K562 (cell line): ENCODE measurements around the gene SERP1.

Experiments used
- SAFB ChIP-seq: fragments of 200-400 bp; formaldehyde crosslinking; IDR thresholded peaks from 2 replicates; pipeline ENCODE4 v1.6.1; 2017; ENCODE audit warnings: low read depth, low read length, borderline replicate concordance
- TF ChIP-seq, protein P1 (sequence below): sonication (generic); formaldehyde crosslinking; IDR thresholded peaks from 2 replicates; pipeline ENCODE4 v1.8.0; 2022; ENCODE audit warnings: mild to moderate bottlenecking, missing genetic modification reagents

DNA sequence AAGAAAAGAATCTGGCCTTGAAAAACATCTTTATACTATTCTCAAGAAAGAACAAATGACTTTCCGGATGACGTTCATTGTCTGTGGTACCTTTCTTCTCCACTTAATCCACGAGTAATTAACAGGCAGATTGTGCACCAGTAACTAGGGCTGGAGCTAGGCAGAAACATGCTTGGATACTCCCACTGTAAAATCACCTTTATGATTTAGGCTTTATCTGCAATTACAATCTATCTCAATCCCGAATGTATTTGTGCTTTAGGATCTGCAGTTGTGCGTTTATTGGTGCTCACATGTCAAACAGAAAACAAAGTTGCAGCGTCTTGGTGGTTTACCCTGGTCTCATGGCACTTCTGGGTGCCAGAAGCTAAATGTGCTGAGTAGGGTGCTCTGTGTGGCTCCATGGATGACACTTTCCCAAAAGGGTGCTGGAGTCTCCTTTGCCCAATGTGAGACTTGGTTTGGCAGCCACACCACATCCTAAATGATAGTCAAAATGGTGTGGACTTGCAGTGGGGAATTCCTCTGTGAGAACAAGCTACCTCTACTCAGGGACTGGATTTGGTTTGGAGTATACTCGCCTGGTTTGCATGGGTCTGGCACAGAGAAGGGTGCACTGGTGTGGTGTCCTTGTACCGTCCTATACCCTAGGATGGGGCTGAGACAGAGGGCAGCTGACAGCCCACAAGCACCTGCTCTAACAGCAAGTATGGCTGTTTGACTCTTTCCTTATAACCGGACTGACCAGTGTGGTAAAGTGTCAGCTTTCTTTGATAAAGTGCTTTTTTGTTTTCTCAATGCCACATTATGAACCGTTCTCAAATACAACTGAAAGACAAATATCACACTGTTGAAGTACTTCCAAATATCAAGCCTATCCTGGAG is 7.7 kb downstream of the SERP1 start:
- TF ChIP-seq SAFB, result no peak
- TF ChIP-seq, protein P1, sequence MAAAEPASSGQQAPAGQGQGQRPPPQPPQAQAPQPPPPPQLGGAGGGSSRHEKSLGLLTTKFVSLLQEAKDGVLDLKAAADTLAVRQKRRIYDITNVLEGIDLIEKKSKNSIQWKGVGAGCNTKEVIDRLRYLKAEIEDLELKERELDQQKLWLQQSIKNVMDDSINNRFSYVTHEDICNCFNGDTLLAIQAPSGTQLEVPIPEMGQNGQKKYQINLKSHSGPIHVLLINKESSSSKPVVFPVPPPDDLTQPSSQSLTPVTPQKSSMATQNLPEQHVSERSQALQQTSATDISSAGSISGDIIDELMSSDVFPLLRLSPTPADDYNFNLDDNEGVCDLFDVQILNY (CRISPR knock-in tag), result no peak
